Heart left ventricle (tissue), 13 donors: ENCODE measurements around the gene UNC13B.

ENCODE experiments used
- CTCF ChIP-seq, 12 donors: fragments of 200-600 bp; sonication (generic) in 4 of 12; IDR thresholded peaks; one replicate each; pipeline versions ENCODE4 v1.5.0 to v1.8.0; 2018 to 2022; ENCODE audit warnings: antibody characterized with exemption in 12 of 12, mild to moderate bottlenecking in 5 of 12
- POLR2A ChIP-seq, 2 donors: fragments of 450-650 bp; IDR thresholded peaks; one replicate each; pipeline ENCODE4 v1.6.1; 2017; ENCODE audit warnings: antibody characterized with exemption in 2 of 2, mild to moderate bottlenecking in 2 of 2, moderate library complexity in 2 of 2
- donor health status: ischemic (EF 13 %, LVEDD 7.1; RV severe dilation, severe dysfunction).
- donor health status: DM: no; HTN: yes; CAD: no.
- donor health status: DM: no; HTN: no; CAD: no.
- donor health status: ischemic (EF 25% LVEDD 6.9; RV normal size, moderate dysfunction).
- donor health status: ischemic (EF 25% LVEDD 5.7; RV mildly dilated, moderate dysfunction).
- donor health status: ischemic (EF 35%, LVEDD 5.7; RV mildly dilated, moderate dysfunction).
- donor health status: nonischemic (EF 11% LVEDD 7.7; RV severe dilation, severe dysfunction).
- donor health status: DM: yes; HTN: yes; CAD: no.
- donor health status: PGD.
- donor health status: ischemic (EF 29% LVEDD 5.4; RV normal size, mild dysfunction).
- donor health status: nonischemic (EF 23%, LVEDD 6.1; RV moderate dilation, normal function).

- TF ChIP-seq CTCF (IDR thresholded peaks at IDR 0.05) = no peak
- TF ChIP-seq POLR2A (IDR thresholded peaks at IDR 0.05) = no peak
Observed at GRCh38 chr9:35324966-35325365, 163.2 kb downstream of the UNC13B start.
